Coronary artery (tissue), 2 donors: Measurements from ENCODE around the gene BICRA.

Experiments
- DNase-seq: peaks from one replicate; pipeline ENCODE4 v3.0.0-alpha.2; 2017; ENCODE audit warnings: low spot score
- H3K27ac ChIP-seq, 2 donors: fragments of 200-600 bp; sonication (generic); one replicate each; pipeline ENCODE4 v1.5.1; 2016 to 2019
- H3K4me3 ChIP-seq: fragments of 200-600 bp; sonication (generic); 2 replicates; pipeline ENCODE4 v1.5.1; 2016; ENCODE audit warnings: mild to moderate bottlenecking, moderate library complexity
- TF ChIP-seq, protein P1 (sequence below): fragments of 200-600 bp; sonication (generic); IDR thresholded peaks from one replicate; pipeline ENCODE4 v1.5.1; 2019; ENCODE audit warnings: antibody characterized with exemption

Gene BICRA

DNA sequence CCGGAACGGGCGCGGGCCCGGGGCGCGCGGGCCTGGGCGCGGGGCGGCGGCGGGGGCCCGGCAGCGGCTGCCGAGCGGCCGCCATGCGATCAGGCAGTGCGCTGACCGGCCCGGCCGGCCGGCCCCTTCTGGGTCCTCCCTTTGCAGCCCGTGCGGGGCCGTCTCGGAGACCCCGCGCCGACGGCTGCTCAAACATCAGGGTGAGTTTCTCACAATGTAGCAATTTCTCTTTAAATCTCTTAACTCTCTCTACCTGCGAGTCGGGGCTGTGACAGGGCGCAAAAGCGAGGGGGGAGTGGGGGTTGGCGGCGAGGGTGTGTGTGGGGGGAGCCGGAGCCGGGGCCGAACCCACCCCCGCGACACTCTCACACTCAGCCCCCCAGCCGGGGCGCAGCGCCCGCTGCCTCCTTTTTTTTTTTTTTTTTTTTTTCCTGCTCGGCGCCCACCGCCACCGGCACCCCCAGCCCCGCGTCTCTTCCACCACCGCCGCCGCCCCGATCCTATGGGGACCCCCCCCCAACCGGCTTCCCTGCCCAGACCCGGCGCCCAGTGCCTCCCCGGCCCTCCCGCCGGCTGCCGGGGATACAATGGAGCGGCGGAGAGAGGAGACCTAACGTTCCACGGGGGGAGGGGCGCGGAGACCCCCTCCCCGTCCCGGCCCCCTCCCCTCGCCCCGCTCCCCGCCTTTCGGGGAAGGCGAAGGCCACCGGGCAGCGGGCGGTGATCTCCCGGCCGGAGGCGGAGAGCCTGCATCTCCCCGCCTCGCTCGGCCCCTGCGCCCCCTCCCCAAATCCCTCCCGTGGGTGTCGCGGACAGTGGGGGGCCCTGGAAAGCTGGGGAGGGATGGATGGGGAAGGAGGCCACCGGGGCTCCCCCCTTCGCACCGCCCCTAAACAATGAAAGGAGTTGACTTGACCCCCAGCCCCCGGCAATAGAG lies at the start of gene BICRA:
Gene BICRA (plus strand): TSS at position 166 of the 937 bp plus-strand sequence. CDS start 64,441 bp downstream, outside the sequence.
- peak within 1 kb of the TSS; percentile 95 to 99 for H3K27ac ChIP-seq
- peak; percentile 85 for DNase-seq
- TF ChIP-seq, protein P1, sequence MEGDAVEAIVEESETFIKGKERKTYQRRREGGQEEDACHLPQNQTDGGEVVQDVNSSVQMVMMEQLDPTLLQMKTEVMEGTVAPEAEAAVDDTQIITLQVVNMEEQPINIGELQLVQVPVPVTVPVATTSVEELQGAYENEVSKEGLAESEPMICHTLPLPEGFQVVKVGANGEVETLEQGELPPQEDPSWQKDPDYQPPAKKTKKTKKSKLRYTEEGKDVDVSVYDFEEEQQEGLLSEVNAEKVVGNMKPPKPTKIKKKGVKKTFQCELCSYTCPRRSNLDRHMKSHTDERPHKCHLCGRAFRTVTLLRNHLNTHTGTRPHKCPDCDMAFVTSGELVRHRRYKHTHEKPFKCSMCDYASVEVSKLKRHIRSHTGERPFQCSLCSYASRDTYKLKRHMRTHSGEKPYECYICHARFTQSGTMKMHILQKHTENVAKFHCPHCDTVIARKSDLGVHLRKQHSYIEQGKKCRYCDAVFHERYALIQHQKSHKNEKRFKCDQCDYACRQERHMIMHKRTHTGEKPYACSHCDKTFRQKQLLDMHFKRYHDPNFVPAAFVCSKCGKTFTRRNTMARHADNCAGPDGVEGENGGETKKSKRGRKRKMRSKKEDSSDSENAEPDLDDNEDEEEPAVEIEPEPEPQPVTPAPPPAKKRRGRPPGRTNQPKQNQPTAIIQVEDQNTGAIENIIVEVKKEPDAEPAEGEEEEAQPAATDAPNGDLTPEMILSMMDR: no peak

DNA sequence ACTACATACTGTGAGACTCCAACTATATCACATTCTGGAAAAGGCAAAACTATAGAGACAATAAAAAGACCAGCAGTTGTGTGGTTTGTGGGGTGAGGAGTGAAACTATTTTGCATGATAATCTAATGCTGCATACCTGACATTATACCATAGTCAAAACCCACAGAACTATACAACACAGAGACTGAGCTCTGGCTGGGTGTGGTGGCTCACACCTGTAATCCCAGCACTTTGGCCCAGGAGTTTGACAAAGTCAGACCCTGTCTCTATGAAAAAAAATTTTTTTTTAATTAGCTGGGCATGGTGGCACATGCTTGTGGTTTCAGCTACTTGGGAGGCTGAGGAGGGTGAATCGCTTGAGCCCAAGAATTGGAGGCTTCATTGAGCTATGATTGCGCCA lies 47.9 kb upstream of the BICRA start:
- no peak overlapping the region for H3K27ac ChIP-seq
- TF ChIP-seq, protein P1: no peak
- H3K4me3 ChIP-seq: no peak overlapping the region
- no peak for DNase-seq

More for the DNA sequence above, at the start of gene BICRA:
- H3K4me3 ChIP-seq: peak within 1 kb of the TSS; percentile 100

DNA sequence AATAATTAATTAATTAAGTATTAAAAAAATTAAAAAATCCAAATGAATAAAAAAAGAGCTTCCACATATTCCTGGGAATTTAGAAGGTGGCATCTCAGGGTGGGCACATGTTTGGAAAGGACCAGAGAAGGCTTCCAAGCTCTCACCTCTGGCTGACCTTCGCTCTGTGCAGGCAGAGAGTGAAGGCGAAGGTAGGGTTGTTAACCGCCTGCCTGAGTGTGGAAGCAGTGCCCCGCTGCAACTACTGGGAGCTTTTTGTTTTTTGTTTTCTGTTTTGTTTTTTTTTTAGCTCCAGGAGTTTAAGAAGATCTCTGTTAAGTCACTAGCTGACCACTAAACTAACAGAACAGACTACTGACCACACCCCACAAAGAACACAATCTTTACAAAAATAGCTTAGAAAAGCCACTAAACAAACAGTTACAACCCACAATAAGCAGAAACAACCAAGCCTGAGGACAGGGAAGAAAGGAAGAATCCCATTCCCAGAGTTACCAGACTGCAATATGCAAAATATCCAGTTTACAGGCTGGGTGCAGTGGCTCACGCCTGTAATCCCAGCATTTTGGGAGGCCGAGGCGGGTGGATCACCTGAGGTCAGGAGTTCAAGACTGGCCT lies 47.4 kb upstream of the BICRA start:
- Histone ChIP-seq H3K27ac (no peak overlapping the region), H3K4me3 (no peak overlapping the region)
- TF ChIP-seq, protein P1: no peak
- DNase-seq: no peak

DNA sequence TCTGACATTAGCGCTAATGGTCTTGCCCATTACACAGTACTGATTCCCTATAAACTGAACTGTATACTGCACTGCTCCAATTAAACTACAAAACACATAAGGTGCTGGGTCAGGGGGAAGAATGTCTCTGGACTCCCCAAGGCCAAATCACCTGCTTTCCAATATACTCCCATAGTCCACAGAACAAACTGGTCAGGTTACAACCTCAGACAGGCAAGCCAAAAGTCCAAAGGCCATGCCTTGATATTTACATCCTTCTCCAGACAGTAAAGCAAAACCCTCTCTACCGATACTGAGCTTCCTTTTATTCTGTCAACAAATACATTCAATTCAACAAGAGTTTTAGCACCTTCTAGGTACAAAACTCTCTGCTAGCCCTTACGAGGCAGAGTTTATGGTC lies 44.9 kb upstream of the BICRA start:
- Histone ChIP-seq H3K27ac (no peak overlapping the region), H3K4me3 (no peak overlapping the region)
- DNase-seq: no peak
- TF ChIP-seq, protein P1: no peak

DNA sequence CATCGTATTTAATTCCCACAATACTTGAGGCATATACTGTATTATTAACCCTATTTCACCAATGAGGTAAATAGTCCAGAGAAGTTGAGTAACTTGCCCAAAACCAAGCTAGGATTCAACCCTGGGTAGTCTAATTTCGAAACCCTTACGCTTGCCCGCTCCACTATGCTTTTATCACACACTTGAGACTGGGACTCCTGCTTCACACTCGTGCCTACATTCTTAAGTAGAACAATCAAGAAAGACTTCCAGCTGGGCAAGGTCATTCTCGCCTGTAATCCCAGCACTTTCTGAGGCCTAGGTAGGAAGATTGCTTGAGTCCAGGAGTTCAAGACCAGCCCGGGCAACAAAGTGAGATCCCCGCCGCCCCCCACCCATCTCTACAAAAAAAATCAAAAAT lies 39.6 kb upstream of the BICRA start:
- no peak for DNase-seq
- H3K27ac ChIP-seq: no peak overlapping the region
- no peak overlapping the region for H3K4me3 ChIP-seq
- TF ChIP-seq, protein P1: no peak

DNA sequence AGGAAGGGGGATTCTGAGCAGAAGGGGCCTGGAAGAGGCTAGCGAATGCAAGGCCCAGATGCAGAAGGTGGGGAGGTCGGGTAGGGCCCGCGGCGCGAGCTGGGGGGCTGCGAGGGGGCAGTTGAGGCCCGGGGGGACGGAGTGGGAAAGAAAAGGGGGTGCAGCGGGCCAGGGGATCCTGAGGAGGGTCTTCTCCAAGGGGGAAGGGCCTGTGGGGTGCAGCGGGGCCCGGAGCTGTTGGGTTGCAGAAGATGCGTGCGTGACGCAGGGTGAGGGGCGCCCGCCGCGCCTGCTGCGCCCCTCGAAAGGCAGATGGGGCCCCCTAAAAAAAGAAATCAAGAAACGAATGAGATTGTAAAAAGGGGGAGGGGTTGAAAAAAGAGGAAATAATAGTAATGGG lies 36.3 kb upstream of the BICRA start:
- peak overlapping the region; percentile 73 for H3K4me3 ChIP-seq
- TF ChIP-seq, protein P1: no peak
- no peak overlapping the region for H3K27ac ChIP-seq
- no peak for DNase-seq
